Memory B cell (primary cell): ENCODE data around the gene NAE1.

ENCODE experiments used
- ATAC-seq: fragments of 150-1000 bp; cut with Tn5 transposase; 2 replicates; pipeline ENCODE4 v1.10.0; 2021; ENCODE audit warnings: low read depth, mild to moderate bottlenecking, moderate library complexity
- DNase-seq, 2 donors: peaks; one replicate each; pipeline ENCODE4 v3.0.0; 2022; ENCODE audit warnings: low spot score in 2 of 2
- H3K27ac Mint-ChIP-seq: one replicate; pipeline ENCODE4 v1.8.0; 2022; ENCODE audit warnings: mild to moderate bottlenecking, moderate library complexity, mixed read lengths
- H3K27me3 Mint-ChIP-seq: one replicate; pipeline ENCODE4 v1.8.0; 2022; ENCODE audit warnings: mixed read lengths
- H3K36me3 Mint-ChIP-seq: one replicate; pipeline ENCODE4 v1.8.0; 2022; ENCODE audit warnings: mild to moderate bottlenecking, mixed read lengths
- H3K4me1 Mint-ChIP-seq: one replicate; pipeline ENCODE4 v1.8.0; 2022; ENCODE audit warnings: mixed read lengths
- H3K4me3 Mint-ChIP-seq: one replicate; pipeline ENCODE4 v1.8.0; 2022; ENCODE audit warnings: mild to moderate bottlenecking, moderate library complexity, mixed read lengths
- H3K9me3 Mint-ChIP-seq: one replicate; pipeline ENCODE4 v1.8.0; 2022; ENCODE audit warnings: mixed read lengths

Gene NAE1

DNA sequence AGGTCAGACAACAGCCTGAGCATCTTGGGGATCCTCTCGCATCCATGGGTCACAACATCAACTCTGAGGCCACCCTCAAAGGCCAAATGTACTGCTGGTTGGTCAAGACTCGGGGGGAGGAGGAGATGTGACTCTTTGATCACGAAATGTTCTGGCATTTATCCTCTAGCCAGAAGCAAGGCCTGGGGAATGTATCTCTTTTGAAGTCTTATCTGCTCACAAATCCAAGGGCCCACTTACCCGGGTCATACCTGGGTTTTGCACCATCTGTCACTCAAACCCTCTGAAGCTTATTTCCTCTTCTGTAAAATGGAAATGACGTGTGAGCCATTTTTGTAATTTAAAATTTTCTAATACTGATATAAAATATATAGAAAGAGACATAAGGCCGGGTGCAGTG, 26.7 kb upstream of the NAE1 start:
- no peak for ATAC-seq
- peaks cover 4% of the 10 kb centered on the region for H3K4me1 Mint-ChIP-seq

DNA sequence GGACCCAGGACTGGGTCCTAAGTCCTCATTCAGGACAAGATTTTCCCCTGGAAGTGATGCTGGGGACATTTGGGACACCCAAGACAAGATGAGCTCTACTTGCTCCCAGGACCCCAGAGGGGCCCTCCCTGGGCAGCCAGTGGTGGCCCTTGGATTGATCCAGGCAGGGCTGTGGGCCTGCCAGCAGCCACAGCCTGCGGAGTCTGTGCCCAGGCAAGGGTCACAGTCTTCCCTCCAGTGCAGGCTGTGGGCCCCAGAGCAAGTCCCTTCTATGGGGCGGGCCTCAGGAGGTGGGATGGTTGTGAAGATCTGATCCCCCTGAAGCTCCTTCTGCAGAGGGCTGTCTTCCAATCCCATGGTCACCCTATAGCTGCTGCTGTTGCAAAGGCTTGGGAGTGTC, 26.0 kb upstream of the NAE1 start:
- Mint-ChIP-seq H3K27ac (no peak overlapping the region), H3K27me3 (peaks cover 2% of the 10 kb centered on the region), H3K9me3 (no peaks in the 10 kb centered on the region), H3K4me3 (no peak overlapping the region), H3K4me1 (peaks cover 4% of the 10 kb centered on the region), H3K36me3 (no peaks in the 10 kb centered on the region)
- ATAC-seq (no peak), DNase-seq (no peak)

More for the DNA sequence above, 26.7 kb upstream of the NAE1 start:
- H3K27ac Mint-ChIP-seq = no peak overlapping the region
- no peaks in the 10 kb centered on the region for H3K36me3 Mint-ChIP-seq
- peaks cover 2% of the 10 kb centered on the region for H3K27me3 Mint-ChIP-seq
- H3K9me3 Mint-ChIP-seq = no peaks in the 10 kb centered on the region
- no peak for DNase-seq
- no peak overlapping the region for H3K4me3 Mint-ChIP-seq

DNA sequence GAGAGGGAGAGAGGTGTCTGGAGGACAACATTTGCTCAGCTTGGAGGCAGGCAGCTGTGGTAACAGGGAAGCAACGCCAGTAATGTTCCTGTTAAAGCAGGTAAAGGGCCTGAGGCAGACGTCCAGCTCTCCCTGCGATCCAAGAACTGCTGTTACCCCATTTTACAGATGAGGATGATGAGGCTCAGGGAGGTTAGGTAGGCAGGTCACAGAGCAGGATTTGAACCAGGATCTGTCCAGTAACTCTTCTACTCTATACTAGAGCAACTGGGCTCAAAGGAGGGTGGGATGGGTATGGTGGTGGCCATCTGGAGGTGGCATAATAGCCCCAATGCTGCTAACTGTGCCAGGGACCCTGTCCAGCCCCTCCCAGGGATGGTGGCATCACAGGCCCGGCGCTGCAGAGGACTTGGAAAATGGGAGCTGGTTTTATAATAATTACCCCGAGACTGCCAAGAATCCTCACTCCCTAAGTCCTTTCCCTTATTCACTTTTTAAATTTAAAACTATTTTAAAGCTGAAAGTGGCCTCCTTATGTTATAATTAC, 25.5 kb upstream of the NAE1 start:
- Mint-ChIP-seq H3K27me3 (peaks cover 2% of the 10 kb centered on the region), H3K27ac (no peak overlapping the region), H3K4me1 (peaks cover 4% of the 10 kb centered on the region), H3K4me3 (no peak overlapping the region), H3K36me3 (no peaks in the 10 kb centered on the region), H3K9me3 (no peaks in the 10 kb centered on the region)
- DNase-seq (no peak), ATAC-seq (no peak)

DNA sequence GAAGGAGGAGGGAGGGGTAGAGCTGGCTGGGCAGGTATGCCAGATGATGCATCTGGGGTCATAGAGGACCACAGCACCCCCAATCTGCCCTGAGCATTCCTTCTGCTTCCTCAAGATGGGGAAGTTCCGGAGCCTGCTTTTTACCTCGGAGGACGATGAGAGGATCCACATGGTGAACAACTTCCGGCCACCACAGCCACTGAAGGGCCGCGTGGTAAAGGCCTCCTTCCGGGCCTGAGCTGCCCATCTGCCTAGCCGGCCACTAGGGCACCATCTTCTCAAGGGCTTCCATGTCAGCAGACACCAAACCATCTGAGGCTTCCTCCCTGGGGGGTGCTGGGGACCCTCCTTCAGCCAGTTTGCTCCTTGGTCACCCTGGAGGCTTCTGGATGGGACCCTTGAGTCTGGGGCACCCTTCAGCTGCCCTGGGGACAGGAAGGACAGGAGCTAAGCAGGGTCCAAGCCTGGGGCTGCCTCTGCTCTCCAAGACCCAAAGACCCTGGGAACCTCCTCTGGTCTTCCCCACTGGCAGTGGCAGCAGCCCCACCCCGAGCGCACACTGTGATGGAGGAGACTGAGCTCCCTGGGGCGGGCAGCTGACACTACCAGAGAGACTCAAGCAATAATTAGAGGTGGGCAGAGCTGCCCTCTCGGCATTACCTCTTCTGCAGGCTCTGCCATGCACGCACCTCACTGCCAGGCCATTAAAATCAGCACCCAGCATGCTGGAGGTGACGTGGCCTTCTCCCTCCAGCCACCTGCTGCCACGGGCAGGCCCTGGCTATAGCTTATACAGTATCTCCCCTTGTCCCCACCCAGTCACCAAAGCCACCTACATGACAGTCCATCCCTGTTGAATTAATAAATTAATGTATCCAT, 22.7 kb upstream of the NAE1 start:
- DNase-seq (no peak), ATAC-seq (no peak)
- no peaks in the 10 kb centered on the region for H3K36me3 Mint-ChIP-seq
- H3K9me3 Mint-ChIP-seq = no peaks in the 10 kb centered on the region
- H3K27me3 Mint-ChIP-seq = peaks cover under 1% of the 10 kb centered on the region
- no peak overlapping the region for H3K27ac Mint-ChIP-seq
- H3K4me1 Mint-ChIP-seq = peaks cover 4% of the 10 kb centered on the region
- no peak overlapping the region for H3K4me3 Mint-ChIP-seq

DNA sequence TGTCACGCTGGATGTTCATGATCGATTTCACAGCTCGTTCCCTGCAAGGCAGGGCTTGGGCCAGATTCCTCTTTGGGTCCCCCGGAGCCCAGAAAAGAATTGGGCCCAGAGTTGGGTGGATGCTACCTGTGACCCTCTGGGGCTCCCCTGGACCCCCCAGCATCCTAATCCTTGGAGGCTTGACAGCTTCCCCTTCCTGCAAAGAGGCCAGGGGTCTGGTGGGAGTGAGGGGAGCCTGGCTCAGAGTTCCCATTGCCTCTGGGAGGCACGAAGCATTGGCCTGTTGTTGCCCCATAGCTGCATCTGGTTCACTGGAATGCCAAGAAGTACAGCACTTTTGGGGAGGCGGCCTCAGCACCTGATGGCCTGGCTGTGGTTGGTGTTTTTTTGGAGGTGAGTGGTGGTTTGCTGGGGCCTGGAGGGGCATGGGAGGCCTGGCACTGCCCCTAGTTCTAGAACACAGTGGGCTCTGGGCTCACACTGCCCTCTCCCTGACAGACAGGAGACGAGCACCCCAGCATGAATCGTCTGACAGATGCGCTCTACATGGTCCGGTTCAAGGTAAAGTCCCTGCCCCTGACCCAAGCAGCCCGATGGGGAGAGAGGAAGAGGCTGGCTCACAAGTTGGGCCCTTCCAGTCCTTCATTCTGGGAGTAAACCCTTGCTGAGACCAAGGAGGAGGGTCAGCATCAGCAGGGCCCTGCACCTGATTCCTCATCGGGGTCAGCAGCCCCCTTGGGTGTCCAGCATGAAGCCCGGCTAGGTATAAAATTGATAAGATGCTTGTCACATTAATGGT, 20.6 kb upstream of the NAE1 start:
- Mint-ChIP-seq H3K36me3 (no peaks in the 10 kb centered on the region), H3K27ac (no peak overlapping the region), H3K27me3 (peaks cover 7% of the 10 kb centered on the region), H3K4me1 (no peaks in the 10 kb centered on the region), H3K4me3 (no peak overlapping the region), H3K9me3 (no peaks in the 10 kb centered on the region)
- ATAC-seq (no peak), DNase-seq (no peak)

DNA sequence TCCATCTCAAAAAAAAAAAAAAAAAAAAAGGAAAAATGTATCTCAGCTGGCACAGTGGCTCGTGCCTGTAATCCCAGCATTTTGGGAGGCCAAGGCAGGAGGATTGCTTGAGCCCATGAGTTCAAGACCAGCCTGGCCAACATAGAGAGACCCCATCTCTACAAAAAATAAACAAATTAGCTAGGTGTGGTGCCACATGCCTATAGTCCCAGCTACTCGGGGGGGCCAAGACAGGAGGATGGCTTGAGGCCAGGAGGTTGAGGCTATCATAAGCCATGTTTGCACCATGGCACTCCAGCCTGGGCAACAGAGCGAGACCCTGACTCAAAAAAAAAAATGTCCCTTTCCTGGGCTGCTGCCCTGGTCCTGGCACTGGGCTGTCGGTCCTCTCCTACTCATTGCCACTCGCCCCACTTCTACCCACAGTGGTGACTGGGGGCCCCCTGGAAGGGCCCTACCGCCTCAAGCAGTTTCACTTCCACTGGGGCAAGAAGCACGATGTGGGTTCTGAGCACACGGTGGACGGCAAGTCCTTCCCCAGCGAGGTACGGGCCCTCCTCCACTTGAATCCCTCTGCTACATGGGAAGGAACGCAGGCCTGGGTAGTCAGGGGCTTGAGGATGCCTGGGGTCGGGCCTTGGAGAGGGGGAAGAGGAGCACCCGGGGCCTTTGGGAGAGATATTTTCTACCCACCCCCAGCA, 19.5 kb upstream of the NAE1 start:
- Mint-ChIP-seq H3K4me1 (peaks cover 4% of the 10 kb centered on the region), H3K27ac (no peak overlapping the region), H3K4me3 (no peak overlapping the region), H3K27me3 (peaks cover 12% of the 10 kb centered on the region), H3K36me3 (no peaks in the 10 kb centered on the region), H3K9me3 (no peaks in the 10 kb centered on the region)
- DNase-seq = no peak
- ATAC-seq = peak; percentile 45

DNA sequence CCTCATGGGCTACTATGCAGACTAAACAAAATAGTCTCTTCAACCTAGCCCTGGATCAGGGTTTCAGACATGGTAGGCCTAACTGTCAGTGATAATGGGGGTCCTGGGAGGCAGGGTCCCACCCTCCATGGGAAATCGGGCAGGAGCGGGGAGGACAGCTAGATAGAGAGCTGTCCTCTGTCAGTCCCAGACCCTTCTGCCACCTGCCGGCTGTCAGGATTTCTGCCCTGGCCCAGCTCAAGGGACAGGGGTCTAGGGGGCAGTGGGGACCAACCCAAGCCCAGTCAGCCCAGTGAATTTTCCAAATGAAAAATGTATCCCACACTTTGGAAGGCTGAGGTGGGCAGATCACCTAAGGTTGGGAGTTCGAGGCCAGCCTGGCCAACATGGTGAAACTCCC, 18.8 kb upstream of the NAE1 start:
- no peak for DNase-seq
- no peaks in the 10 kb centered on the region for H3K36me3 Mint-ChIP-seq
- no peak overlapping the region for H3K4me3 Mint-ChIP-seq
- H3K4me1 Mint-ChIP-seq = peaks cover 4% of the 10 kb centered on the region
- H3K27me3 Mint-ChIP-seq = peaks cover 16% of the 10 kb centered on the region
- no peaks in the 10 kb centered on the region for H3K9me3 Mint-ChIP-seq
- ATAC-seq = no peak
- no peak overlapping the region for H3K27ac Mint-ChIP-seq

DNA sequence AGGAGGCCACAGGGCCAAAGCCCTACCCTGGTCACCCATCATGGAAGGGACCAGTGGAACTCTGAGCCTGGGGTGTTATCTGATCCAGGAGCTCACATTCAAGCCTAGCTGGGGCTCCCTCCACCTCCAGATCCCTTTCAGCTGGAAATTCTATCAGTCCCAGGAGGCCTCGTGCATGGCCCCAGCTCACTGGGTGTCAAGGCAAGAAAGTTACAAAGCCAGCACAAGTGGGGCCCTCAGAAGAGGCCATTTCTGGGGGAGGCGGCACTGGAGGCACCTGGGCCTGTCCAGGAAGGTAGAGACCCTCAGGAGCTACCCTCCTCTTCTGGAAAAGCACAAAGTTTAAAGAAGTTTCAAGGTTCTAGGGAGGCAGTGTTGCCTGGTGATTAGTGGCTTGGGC, 18.2 kb upstream of the NAE1 start:
- Mint-ChIP-seq H3K27ac (no peak overlapping the region), H3K4me3 (no peak overlapping the region), H3K9me3 (no peaks in the 10 kb centered on the region), H3K27me3 (peaks cover 16% of the 10 kb centered on the region), H3K36me3 (no peaks in the 10 kb centered on the region), H3K4me1 (peaks cover 4% of the 10 kb centered on the region)
- no peak for DNase-seq
- no peak for ATAC-seq

DNA sequence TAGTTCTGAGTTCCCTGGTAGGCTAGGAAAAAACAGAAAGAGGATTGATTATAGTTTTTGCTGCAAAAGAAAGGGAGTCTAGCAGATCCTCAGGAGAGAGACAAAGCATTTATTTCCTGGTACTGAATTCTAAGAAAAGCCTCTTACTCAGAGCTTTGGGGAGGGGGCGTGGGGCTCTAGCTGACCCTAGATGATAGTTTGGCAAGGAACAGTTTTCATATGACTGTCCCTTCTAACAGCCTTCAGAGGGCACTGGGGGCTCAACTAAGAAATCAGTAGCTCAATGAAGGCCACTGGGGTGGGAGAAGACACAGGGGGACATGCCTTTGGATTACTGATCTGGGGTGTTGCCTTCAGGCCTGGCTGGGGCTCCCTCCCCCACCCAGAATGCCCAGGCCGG, 17.4 kb upstream of the NAE1 start:
- ATAC-seq (no peak), DNase-seq (no peak)
- Mint-ChIP-seq H3K9me3 (no peaks in the 10 kb centered on the region), H3K4me3 (no peak overlapping the region), H3K27ac (no peak overlapping the region), H3K4me1 (peaks cover 6% of the 10 kb centered on the region), H3K36me3 (no peaks in the 10 kb centered on the region), H3K27me3 (peaks cover 18% of the 10 kb centered on the region)

DNA sequence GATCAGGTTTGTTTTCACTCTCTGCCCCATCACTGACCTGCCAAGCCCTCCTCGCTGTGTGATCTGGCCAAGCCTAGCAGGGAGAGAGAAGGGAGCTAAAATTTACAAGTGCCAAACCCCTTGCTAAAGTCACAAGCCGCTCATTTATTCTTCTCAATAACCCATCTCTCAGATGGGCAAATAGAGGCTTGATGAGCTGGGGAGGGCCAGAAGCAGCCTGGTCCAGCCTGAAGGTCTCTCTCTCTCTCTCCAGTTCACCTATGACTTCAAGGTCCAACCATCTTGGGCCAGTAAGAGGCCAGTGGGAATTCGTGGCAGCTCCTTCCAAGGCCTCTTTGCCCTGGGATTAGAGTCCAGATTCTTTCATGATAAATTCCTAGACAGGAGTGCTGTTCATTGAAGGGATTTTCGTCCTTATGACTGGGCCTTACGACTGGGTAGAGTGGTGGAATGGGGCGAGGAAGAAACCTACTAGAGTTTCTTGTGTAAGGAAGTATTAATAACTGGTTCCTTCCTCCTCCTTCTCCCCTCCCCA, 16.8 kb upstream of the NAE1 start:
- peaks cover 22% of the 10 kb centered on the region for H3K27me3 Mint-ChIP-seq
- no peaks in the 10 kb centered on the region for H3K36me3 Mint-ChIP-seq
- ATAC-seq (no peak), DNase-seq (no peak)
- H3K4me1 Mint-ChIP-seq = peaks cover 6% of the 10 kb centered on the region
- H3K4me3 Mint-ChIP-seq = no peak overlapping the region
- no peaks in the 10 kb centered on the region for H3K9me3 Mint-ChIP-seq
- no peak overlapping the region for H3K27ac Mint-ChIP-seq

DNA sequence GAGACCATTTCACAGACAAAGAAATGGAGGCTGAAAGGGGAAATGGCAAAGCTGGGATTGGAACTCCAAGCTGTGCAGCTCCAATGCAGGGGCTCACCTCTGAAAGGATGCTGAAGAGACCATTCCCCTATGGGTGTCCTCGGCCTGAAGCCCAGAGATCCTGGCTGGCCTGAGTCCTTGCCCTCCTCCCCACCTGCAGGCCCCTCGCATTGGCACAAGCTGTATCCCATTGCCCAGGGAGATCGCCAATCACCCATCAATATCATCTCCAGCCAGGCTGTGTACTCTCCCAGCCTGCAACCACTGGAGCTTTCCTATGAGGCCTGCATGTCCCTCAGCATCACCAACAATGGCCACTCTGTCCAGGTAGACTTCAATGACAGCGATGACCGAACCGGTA, 16.1 kb upstream of the NAE1 start:
- Mint-ChIP-seq H3K9me3 (no peaks in the 10 kb centered on the region), H3K27ac (no peak overlapping the region), H3K36me3 (no peaks in the 10 kb centered on the region), H3K4me3 (no peak overlapping the region), H3K4me1 (peaks cover 6% of the 10 kb centered on the region), H3K27me3 (peaks cover 25% of the 10 kb centered on the region)
- no peak for ATAC-seq
- DNase-seq = no peak

DNA sequence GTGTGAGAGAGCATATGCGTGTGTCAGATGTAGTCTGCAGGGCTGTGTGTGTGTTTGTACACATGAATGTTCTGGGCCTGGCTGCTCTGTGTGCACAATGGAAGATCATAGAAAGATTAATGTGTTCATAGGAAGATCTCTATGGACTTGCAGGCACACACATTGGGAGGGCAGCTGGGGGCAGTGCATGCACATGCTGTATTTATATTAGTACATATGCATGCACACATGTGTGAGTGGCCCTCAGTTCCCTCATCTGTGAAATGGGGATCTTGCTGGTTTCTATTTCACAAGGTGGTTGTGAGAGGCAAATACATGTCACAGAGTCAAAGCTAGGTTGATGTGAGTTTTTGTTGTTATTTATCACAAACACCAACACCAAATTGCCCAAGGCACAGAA, 15.5 kb upstream of the NAE1 start:
- no peak overlapping the region for H3K4me3 Mint-ChIP-seq
- H3K9me3 Mint-ChIP-seq = no peaks in the 10 kb centered on the region
- peaks cover 6% of the 10 kb centered on the region for H3K4me1 Mint-ChIP-seq
- no peaks in the 10 kb centered on the region for H3K36me3 Mint-ChIP-seq
- DNase-seq = no peak
- peak; percentile 41 for ATAC-seq
- H3K27ac Mint-ChIP-seq = no peak overlapping the region
- peaks cover 25% of the 10 kb centered on the region for H3K27me3 Mint-ChIP-seq

DNA sequence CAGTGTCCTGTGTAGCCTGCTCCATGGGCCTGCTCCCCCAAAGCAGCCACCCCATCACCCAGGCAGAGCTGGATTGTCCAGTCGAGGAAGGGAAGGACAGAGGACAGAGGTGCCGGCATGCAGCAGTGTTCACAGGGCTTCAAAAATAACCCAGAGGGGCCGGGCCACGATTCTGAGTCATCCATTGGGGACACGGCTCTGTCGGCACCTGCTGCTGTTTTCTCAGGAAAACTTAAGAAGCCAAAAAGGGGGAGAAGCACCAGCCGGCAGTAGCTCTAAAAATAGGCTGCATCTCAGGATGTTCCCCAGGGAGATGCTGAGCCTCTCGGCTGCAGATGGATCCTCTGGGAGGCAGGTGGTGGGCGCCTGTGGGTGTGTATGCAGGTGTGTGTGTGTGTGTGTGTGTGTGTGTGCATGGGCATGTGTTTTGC, 15.0 kb upstream of the NAE1 start:
- no peak overlapping the region for H3K4me3 Mint-ChIP-seq
- H3K27me3 Mint-ChIP-seq = peaks cover 25% of the 10 kb centered on the region
- DNase-seq (no peak), ATAC-seq (no peak)
- H3K4me1 Mint-ChIP-seq = peaks cover 8% of the 10 kb centered on the region
- H3K9me3 Mint-ChIP-seq = no peaks in the 10 kb centered on the region
- H3K27ac Mint-ChIP-seq = no peak overlapping the region
- no peaks in the 10 kb centered on the region for H3K36me3 Mint-ChIP-seq

DNA sequence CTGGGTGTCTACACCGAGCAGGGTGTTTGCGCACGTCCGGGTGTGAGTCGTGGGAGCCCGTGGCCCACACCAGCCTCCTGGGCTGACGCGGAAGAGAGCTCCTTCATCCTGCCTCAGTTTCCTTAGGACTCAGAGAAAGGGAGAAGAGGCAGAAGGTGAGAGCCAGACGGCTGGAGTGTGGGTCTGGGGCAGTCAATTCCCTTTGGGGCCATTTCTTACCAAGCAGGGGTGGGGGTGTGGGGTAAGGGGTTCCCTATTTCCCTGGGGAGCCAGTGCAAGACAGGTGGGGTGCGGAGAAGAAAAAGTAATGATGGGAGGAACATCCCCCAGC, 14.3 kb upstream of the NAE1 start:
- Mint-ChIP-seq H3K4me1 (peaks cover 8% of the 10 kb centered on the region), H3K4me3 (no peak overlapping the region), H3K27me3 (peaks cover 25% of the 10 kb centered on the region), H3K9me3 (peaks cover under 1% of the 10 kb centered on the region), H3K36me3 (no peaks in the 10 kb centered on the region), H3K27ac (no peak overlapping the region)
- peak; percentile 17 for ATAC-seq
- no peak for DNase-seq
